22Rv1 (cell line): ENCODE measurements around the gene ATP11A.

Experiments used
- H3K27ac ChIP-seq: fragments of 450-650 bp; 2 replicates; pipeline ENCODE4 v1.5.1; 2017
- ZFX ChIP-seq: fragments of 450-650 bp; IDR thresholded peaks from 2 replicates; pipeline ENCODE4 v1.6.1; 2017; ENCODE audit warnings: antibody characterized with exemption, borderline replicate concordance
- TF ChIP-seq, protein P1 (sequence below): fragments of 450-650 bp; IDR thresholded peaks from 2 replicates; pipeline ENCODE4 v1.5.1; 2017; ENCODE audit warnings: mild to moderate bottlenecking

The ATP11A gene

DNA sequence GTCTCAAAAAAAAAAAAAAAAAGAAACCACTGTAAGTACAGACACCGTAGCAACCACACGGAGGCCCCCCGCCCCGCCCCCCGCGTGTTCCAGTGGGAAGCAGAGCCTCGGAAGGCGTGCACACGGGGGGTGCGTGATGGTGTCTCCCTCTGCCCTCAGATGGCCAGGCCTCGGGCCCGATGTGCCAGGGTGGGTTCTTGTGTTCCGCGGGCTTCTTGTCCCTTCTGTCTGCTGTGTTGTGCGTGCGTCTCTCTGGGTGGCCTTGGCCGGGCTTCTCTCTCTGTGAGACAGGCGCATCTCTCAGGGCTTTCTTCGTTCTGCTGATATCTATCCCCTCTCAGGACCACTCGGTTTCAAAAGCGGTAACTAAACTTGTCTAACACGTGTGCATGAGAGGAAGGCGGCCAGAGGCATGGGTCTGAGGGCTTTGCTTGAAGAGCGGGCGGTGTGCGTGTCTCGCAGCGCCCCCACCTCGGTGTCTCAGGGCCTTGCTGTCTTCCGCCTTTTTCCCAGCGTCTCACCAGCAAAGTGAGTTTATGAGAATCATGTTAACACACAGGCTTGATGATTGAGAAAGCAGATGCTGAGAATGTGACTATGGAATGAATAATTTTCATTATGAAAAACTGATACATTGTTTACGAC lies 12.6 kb downstream of the ATP11A start:
- TF ChIP-seq, protein P1, sequence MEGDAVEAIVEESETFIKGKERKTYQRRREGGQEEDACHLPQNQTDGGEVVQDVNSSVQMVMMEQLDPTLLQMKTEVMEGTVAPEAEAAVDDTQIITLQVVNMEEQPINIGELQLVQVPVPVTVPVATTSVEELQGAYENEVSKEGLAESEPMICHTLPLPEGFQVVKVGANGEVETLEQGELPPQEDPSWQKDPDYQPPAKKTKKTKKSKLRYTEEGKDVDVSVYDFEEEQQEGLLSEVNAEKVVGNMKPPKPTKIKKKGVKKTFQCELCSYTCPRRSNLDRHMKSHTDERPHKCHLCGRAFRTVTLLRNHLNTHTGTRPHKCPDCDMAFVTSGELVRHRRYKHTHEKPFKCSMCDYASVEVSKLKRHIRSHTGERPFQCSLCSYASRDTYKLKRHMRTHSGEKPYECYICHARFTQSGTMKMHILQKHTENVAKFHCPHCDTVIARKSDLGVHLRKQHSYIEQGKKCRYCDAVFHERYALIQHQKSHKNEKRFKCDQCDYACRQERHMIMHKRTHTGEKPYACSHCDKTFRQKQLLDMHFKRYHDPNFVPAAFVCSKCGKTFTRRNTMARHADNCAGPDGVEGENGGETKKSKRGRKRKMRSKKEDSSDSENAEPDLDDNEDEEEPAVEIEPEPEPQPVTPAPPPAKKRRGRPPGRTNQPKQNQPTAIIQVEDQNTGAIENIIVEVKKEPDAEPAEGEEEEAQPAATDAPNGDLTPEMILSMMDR: no peak
- TF ChIP-seq ZFX: no peak
- H3K27ac ChIP-seq: no peak overlapping the region

DNA sequence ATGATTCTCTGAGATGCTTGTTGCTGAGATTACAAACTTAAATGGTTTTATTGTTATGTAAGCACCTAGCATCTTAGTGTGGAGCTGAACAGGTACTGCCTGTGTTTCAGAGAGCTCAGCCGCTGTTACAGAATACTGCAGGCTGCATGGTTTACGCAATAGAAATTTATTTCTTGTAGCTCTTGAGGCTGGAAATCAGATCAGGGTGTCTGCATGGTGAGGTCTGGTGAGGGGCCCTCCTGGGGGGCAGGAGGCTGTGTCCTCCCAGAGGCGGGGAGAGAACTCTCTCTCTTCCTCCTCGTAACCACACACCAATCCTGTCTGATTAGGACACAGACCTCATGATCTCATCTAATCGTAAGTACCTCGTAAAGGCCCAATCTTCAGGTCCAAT lies 13.1 kb downstream of the ATP11A start:
- no peak overlapping the region for H3K27ac ChIP-seq
- TF ChIP-seq, protein P1: no peak
- no peak for TF ChIP-seq ZFX

DNA sequence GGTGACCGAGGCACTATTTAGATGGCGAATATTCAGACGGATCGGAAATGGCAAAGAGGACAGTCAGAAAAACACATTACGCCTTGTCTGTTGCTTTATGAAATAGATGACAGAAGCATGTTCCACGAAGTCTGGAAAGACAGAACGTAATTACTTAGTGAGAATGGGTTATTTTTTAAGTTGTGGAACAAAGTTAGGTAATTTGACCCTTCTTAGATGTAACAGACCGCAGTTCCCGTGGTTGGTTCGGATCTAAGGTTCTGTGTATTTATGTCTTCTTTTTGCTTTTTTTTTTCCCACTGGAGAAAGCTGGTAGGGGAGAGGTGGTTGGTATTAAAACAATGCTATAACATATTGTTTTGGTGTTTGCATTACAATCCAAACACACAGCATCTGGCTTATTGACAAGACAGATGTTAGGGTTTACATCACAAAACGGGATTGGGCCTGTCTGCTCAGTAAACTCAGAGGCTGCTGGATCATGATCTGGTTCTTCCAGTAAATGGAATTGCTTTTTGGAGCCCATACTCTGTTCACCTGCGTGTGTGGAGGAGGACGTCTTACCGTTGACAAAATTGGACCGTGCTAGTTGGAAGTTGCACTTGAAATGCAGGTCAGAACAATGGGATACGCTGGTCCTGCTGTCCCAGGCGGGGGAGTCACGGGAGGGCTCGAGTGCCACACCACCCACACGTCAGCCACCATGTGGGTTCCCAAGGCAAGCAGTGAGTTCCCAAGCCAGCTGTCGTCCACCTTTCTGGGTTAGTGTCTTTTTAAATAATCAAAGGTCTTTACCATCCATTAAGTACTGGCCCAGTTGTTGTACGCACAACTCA lies 13.8 kb downstream of the ATP11A start:
- no peak overlapping the region for H3K27ac ChIP-seq
- no peak for TF ChIP-seq ZFX
- TF ChIP-seq, protein P1: no peak

DNA sequence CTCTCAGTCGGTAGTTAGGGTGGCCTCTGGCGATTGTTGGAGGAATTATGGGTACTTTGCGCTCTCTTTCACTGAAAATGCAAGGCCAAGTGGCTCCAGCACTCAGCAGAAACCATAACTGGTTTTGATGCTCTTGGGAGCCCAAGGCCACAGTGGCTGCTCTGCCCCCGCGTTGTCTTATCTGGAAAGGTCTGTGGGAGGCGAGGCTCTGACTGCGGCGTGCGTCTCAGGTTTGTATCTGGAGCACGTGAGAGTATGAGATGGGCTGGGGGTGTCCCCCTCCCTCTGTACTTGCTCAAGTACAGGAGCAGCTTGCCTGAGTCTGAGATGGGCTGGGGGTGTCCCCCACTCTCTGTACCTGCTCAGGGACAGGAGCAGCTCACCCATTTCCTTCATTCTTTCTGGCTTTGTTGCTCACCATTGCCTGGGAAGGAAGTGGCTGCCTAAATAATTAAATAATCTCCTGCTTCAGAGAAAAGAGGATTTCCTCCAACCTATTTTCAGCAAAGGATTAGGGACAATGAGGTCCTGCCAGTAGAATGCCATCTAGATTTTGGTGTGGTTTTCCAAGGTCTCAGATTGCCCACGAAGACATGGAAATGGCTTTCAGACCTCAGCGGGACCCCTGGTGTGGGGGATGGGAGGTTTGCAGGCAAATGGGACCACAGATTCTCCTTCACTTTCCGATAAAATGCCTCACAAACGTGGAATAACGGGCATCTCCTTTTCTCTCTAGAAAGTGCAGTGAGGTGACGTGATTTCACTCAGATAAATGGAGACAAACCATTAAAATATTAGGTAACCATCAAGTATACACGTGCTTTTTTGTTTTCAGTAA lies 14.7 kb downstream of the ATP11A start:
- no peak for TF ChIP-seq ZFX
- TF ChIP-seq, protein P1: no peak
- no peak overlapping the region for H3K27ac ChIP-seq

DNA sequence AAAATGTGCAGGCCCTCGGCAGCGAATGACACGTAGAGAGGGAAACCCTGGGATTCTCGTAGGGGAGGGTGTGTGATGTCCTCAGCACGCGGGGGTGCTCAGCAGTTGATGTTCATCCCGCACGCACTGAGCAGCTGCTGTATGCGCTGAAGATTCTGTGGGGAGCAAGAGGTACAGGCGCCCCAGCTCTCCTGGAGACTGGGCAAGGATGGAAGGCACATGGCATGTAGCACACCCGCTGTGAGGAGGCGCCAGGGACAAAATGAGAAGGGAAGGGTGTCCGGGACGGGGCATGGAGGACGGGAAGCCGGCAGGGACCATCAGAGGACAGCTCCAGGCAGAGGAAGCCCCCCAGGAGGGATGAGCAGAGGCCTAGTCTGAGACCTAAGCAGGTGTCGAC lies 15.4 kb downstream of the ATP11A start:
- TF ChIP-seq ZFX: no peak
- TF ChIP-seq, protein P1: no peak
- H3K27ac ChIP-seq: no peak overlapping the region

DNA sequence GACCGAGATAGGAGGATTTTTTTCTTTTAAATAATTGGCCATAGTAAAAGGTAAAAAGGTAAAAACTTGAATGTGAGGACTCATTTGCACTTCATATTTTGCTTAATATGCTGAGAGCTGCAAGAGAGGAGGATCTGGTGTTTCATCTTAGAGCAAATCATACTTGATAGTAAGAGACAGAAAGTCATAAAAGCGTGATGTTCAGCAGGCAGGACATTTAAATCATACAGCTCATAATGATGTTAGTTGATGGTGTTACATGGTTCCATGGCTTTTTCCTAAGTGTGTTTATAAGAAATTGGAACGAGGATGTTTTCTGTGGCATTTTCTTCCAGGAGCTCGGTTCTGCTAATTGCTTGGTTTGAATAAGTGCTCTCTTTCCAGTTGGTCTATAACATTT lies 16.3 kb downstream of the ATP11A start:
- TF ChIP-seq ZFX: no peak
- TF ChIP-seq, protein P1: no peak
- H3K27ac ChIP-seq: no peak overlapping the region
